Smooth muscle cell of the umbilical artery (primary cell): Measurements from ENCODE around the gene RAB25. TPM values are rescaled to one million over a fixed set of nuclear protein-coding genes. Genes with fewer than 3 reads are reported as not detected.

Source experiments
- total RNA-seq: library from RNA; depleted of rRNA; stranded (reverse); fragments of >200 nt; gene quantifications from 2 replicates; pipeline ENCODE4 v1.2.3, GENCODE V29; 2014

RAB25 gene
- total RNA-seq, result not detected in 2 replicates

DNA sequence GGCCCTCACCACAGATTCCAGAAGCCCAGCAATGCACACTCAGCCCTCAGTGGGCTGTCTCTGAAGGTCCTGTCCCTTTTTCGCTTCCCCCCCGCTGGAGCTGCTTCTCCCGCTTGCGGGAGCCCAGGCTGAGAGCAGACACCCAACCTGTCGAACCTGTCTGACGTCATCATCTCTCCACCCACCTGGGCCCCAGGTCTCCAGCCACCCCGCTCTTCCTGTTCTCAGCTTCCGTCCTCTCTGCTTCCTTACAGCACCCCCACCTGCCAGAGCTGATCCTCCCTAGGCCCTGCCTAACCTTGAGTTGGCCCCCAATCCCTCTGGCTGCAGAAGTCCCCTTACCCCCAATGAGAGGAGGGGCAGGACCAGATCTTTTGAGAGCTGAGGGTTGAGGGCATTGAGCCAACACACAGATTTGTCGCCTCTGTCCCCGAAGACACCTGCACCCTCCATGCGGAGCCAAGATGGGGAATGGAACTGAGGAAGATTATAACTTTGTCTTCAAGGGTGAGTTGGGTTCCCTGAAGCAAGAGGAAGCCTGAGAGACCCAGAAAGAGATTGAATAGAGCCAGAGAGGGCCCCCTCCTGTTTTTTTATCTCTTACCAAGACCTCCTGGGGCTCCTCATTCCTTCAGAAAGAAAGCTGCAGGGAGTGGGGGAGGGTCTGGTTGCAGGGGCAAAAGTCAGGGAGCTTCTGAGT, at the start of gene RAB25:
RAB25 (plus strand) TSS at position 224 of the 700 bp plus-strand sequence; CDS start at position 465, 241 bp downstream.

DNA sequence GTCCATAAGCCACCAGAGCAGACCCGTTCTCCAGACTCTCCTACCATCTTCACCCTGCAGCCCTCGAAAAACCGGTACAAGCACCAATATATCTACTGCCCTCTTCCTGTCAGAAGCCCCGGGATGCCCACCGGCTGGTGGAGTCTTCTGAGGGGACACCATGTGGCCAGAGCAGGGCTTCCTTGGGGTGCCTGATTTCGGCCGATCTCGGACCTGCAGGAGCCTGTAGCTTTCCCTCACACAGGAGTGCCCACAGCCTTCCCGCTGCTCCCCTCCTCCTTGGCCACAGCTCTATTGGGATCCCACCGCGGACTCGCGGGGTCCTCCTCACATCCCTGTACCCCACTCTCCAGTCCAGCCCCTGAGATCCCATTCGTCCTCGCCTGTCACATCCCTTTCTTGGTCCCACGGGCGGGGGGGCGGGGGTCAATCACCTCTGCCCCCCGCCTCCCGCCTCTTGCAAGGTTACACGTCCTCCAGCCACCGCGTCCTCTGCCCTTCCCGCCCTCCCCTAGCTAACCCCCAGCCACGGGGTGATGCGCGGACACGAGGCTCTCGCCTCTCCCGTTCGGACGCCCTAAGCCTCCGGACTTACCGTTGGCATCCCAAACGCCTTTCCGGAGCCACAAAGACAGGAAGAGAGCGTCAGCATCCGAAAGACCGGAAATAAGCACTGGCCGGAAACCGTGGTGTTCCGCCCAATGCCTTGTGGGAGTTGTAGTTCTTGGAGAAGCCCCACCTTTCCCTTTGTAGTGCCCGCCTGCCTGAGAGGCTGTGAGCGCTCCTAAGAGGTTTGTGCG, 40.5 kb upstream of the RAB25 start, which contains the start of gene SSR2:
SSR2 (minus strand) TSS at position 659 of the 800 bp plus-strand sequence. CDS start 784 bp downstream, outside the sequence.

DNA sequence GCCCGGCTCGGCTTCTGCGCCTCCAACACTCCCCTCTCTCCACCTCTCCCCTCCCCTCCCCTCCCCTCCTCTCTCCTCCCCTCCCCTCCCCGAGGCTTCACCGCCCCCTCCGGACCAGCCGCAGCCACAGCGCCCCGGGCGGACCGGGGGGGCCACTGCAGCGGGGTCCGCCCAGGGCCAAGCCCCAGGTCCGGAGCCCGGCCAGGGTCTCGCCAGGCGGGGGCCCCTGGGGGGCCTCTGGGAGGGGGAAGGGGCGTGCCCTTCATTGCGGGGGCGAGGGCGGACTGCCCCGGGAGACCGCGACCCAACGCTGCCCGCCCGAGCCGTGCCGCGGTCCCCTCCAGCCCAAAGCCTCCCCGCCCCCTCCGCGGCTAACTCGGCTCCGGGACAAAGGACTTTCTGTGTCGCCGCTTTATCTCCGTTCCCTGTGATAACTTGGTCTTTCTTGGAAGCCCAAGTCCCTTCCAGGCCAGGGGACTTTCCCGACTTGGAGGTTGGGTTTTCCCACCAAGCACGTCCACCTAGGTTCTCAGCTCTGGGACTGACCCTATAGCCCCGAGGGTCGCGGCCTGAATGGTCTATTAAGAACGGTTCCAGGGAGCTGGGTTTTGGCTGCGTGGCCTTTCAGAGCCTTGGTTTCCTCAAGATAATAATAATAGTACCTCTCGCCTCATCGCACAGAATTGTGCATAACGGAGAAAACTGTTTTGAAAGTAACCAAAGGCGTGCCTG, 7.0 kb upstream of the RAB25 start, which contains the start of gene UBQLN4:
UBQLN4 (minus strand) TSS at position 31 of the 732 bp plus-strand sequence. CDS start 97 bp downstream, outside the sequence.

DNA sequence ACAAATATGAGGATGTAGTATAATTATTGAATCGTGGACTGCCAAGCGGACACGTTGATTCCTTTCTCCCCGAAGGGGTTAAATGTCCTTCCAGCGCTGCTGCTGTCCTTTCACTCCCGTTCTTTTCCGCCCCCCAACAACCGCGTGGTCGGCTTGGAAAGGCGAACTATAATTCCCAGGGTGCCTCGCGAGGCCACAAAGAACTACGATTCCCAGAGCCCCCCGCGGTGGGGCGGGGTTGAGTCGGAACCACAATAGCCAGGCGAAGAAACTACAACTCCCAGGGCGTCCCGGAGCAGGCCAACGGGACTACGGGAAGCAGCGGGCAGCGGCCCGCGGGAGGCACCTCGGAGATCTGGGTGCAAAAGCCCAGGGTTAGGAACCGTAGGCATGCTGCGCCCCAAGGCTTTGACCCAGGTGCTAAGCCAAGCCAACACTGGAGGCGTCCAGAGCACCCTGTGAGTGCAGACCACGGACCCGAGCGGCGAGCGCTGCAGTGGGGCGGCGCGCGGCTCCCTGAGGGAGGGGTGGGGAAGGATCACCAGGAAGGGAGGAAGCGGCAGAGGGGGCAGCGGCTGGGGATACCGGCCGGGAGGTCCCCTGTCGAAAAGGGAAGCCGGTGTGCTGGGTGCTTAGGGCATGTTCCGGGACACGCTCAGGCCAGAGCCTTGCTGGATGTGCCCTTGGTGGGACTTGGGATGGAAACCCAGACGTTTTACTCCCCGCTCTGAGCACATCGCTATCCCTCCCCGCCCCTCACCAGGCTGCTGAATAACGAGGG, 6.3 kb upstream of the RAB25 start, which contains the start of gene LAMTOR2:
LAMTOR2 (plus strand) TSS at position 283 of the 781 bp plus-strand sequence; CDS start at position 391, 108 bp downstream.

DNA sequence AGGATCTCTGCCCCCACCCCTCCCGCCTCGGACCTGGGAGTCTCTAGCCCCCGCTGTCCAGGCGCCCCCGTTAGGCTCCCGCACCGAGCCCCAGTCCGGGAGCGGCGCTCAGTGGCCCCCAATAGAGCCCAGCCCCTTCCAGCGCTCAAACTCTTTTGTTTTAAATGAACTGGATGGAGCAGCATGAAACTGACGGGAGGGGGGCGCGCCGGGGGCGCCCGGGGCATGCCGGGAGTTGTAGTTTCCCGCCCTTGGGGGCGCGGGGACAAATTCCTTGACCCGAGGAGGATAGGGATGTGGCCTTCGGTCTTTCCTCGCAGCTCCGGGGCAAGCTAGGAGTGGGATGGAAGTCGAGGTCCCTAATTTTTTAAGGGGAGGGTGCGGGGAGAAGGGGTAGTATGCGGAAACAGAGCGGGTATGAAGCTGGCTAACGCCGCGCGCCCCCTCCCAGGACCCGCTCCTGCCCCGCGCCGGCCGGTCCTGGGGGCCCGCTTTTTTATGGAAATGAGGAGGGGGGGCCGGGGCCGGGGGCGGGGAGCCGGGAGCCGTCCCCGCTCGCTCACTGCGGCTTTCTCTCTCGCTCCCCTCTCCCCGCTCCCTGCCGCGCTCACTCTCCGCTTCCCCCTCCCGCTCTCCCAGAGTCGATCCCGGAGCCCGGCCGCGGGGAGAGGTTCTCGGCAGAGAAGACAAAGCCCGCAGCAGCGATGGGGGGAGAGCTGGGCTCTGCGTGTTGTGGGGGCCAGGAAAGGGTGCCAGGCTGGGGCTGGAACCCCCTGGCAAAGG, 21.5 kb downstream of the RAB25 start, which contains the start of gene MEX3A:
MEX3A (minus strand) TSS at position 157 of the 783 bp plus-strand sequence. CDS start 467 bp downstream, outside the sequence.

DNA sequence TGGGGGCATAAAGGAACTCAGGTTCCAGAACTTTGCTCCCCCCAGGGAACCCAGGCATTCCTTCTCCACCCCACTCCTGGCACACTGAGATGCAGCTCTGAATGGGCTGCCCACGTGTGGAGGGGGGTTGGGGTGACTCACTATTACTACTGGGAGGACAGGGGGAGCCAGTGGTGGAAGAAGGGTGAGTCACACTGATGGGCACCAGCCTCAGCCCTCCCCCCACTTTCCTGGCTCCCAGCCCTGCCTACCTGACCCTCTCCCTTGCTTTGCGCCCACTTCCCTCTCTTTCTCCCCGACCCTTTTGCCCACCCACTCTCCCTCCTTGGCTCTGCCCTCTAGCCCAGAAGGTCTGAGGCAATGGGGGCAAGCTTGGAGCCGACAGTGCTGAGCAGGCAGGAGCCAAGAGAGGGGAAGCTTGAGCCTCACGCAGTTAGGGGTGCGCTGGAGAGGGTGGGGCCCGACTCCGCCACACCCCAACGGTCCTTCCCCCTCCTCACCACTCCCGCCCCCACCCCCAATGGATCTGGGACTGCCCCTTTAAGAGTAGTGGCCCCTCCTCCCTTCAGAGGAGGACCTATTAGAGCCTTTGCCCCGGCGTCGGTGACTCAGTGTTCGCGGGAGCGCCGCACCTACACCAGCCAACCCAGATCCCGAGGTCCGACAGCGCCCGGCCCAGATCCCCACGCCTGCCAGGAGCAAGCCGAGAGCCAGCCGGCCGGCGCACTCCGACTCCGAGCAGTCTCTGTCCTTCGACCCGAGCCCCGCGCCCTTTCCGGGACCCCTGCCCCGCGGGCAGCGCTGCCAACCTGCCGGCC, 53.4 kb downstream of the RAB25 start, which contains the start of gene LMNA:
LMNA (plus strand) TSS at position 611 of the 818 bp plus-strand sequence. CDS start 208 bp downstream, outside the sequence.

Other genes with a start within 250 kb of the RAB25 start
- 32.7 and 42.5 TPM in 2 replicates for gene GON4L, start 203.9 kb upstream of the RAB25 start, total RNA-seq
- gene SYT11, start 201.6 kb upstream of the RAB25 start, total RNA-seq, result 46.9 and 65.6 TPM in 2 replicates
- gene RIT1, start 149.8 kb upstream of the RAB25 start, total RNA-seq, result 51.5 and 55.8 TPM in 2 replicates
- 32.1 and 32.8 TPM in 2 replicates for gene KHDC4, start 126.7 kb upstream of the RAB25 start, total RNA-seq
- gene RXFP4, start 119.5 kb upstream of the RAB25 start, total RNA-seq, result 0.30 TPM in 1 of 2 replicates, not detected in the other
- 90.3 and 107 TPM in 2 replicates for gene ARHGEF2, start 82.6 kb upstream of the RAB25 start, total RNA-seq
- gene SSR2, start 40.2 kb upstream of the RAB25 start, total RNA-seq, result 606 and 1,121 TPM in 2 replicates
- gene UBQLN4, start 7.4 kb upstream of the RAB25 start, total RNA-seq, result 10.7 and 19.0 TPM in 2 replicates
- gene LAMTOR2, start 6.4 kb upstream of the RAB25 start, total RNA-seq, result 32.4 and 57.6 TPM in 2 replicates
- gene MEX3A, start 21.3 kb downstream of the RAB25 start, total RNA-seq, result 3.3 and 7.4 TPM in 2 replicates
- gene LMNA, start 53.6 kb downstream of the RAB25 start, total RNA-seq, result 365 and 755 TPM in 2 replicates
- gene SEMA4A, start 92.4 kb downstream of the RAB25 start, total RNA-seq, result 0.55 and 0.59 TPM in 2 replicates
- 8.0 and 12.7 TPM in 2 replicates for gene SLC25A44, start 132.9 kb downstream of the RAB25 start, total RNA-seq
- 22.0 and 22.9 TPM in 2 replicates for gene PMF1, start 151.8 kb downstream of the RAB25 start, total RNA-seq
- gene BGLAP, start 181.0 kb downstream of the RAB25 start, total RNA-seq, result 0.59 TPM in 1 of 2 replicates, not detected in the other
- gene PAQR6, start 186.9 kb downstream of the RAB25 start, total RNA-seq, result 0.28 and 0.59 TPM in 2 replicates
- 43.7 and 73.2 TPM in 2 replicates for gene SMG5, start 221.7 kb downstream of the RAB25 start, total RNA-seq
- gene TMEM79, start 223.2 kb downstream of the RAB25 start, total RNA-seq, result 1.3 and 2.1 TPM in 2 replicates
- 37.5 and 60.3 TPM in 2 replicates for gene GLMP, start 234.5 kb downstream of the RAB25 start, total RNA-seq
- gene VHLL, start 238.1 kb downstream of the RAB25 start, total RNA-seq, result 0.28 TPM in 1 of 2 replicates, not detected in the other